ENCODE results near the gene YPEL5. TPM values are rescaled to one million over a fixed set of nuclear protein-coding genes. Genes with fewer than 3 reads are reported as not detected.

YPEL5 gene
- polyA plus RNA-seq, 3 donors, result 231 to 254 (median 235) TPM

DNA sequence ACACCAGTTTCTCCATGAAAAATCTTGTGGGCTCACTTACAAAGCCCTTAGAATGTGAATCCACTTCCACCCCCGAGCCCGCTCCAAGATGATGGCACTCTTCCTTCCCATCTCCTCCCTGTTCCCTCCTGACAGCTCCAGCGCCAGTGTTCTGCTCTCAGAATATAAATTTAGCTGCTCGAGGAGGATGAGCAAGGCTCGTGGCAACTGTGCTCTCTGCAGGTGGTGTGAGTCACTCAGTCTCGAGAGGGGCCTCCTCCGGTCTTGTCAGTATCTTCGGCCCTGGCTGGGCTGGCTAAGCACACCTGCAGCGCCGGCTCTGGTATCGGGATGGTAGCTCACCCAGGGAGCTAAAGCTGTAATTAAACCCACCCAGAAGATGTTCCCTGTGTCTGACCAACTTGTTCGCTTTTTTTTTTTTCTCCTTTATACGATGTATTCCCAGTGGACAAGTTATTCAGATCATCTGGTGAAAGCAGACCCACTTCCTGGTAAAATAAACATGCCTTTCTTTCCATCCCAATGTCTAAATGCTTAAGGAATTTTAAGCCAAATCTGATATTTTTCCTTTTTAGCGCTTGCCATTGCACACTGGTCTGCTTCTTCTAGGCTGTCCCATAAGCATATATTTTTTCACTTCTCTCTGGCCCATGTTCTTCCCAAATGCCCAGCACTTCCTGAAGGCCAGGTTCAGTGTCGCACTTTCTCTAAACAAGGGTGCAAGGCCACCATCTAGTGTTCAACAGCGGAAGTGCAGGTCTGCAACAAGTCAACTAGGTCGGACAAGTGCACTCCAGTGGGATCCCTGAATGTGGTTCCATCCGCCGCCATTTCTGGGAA is 31.4 kb upstream of the YPEL5 start:
- intact Hi-C loops (cut with micrococcal nuclease), result loop anchor here in 1 of 2 donors (1.0 kb wide), 1 partner anchor 26 kb away; no protein-coding TSS in a partner anchor
- no peak overlapping the region for H3K4me3 Mint-ChIP-seq
- WGBS (ENCODE audit: insufficient coverage), result 65% methylated on average over 15 of the region's 19 CpGs
- no peaks in the 10 kb centered on the region for H3K9me3 ChIP-seq (replicated peaks in 1 of 2; ENCODE audit: control insufficient read depth in 1 of 2, insufficient read depth in 1 of 2, low read length in 2 of 2)
- no peak overlapping the region for H2AFZ ChIP-seq (ENCODE audit: insufficient read depth, low read depth, low read length, poor library complexity, severe bottlenecking)
- no peak overlapping the region for H3K4me2 ChIP-seq (replicated peaks; ENCODE audit: extremely low read depth, low read length, poor library complexity, severe bottlenecking)
- no peaks in the 10 kb centered on the region for H3K9me3 Mint-ChIP-seq
- H3K27me3 Mint-ChIP-seq (ENCODE audit: low read depth in 3 of 3), result peaks cover 1 to 10% (median 3%) of the 10 kb centered on the region in 3 donors
- peaks cover 4% of the 10 kb centered on the region for H3K4me1 Mint-ChIP-seq
- no peak overlapping the region for H3K4me3 ChIP-seq (replicated peaks in 1 of 3; ENCODE audit: low read depth in 2 of 3, low read length in 3 of 3)
- DNase-seq, result peak; percentile 41 to 66 (median 54)
- no peaks in the 10 kb centered on the region for H3K36me3 ChIP-seq (replicated peaks in 1 of 2; ENCODE audit: control insufficient read depth in 1 of 2, insufficient read depth in 2 of 2, low read length in 2 of 2)
- H3K36me3 Mint-ChIP-seq, result no peaks in the 10 kb centered on the region
- no peak overlapping the region for H3K9ac ChIP-seq (ENCODE audit: insufficient read depth, low read length, poor library complexity, severe bottlenecking)
- TF ChIP-seq, protein P1, sequence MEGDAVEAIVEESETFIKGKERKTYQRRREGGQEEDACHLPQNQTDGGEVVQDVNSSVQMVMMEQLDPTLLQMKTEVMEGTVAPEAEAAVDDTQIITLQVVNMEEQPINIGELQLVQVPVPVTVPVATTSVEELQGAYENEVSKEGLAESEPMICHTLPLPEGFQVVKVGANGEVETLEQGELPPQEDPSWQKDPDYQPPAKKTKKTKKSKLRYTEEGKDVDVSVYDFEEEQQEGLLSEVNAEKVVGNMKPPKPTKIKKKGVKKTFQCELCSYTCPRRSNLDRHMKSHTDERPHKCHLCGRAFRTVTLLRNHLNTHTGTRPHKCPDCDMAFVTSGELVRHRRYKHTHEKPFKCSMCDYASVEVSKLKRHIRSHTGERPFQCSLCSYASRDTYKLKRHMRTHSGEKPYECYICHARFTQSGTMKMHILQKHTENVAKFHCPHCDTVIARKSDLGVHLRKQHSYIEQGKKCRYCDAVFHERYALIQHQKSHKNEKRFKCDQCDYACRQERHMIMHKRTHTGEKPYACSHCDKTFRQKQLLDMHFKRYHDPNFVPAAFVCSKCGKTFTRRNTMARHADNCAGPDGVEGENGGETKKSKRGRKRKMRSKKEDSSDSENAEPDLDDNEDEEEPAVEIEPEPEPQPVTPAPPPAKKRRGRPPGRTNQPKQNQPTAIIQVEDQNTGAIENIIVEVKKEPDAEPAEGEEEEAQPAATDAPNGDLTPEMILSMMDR (IDR thresholded peaks at IDR 0.05), result peak; percentile 89
- H3K27ac Mint-ChIP-seq, result no peak overlapping the region
- no peaks in the 10 kb centered on the region for H3K4me1 ChIP-seq (ENCODE audit: control insufficient read depth in 1 of 2, insufficient read depth in 2 of 2, low read length in 2 of 2)
- no peaks in the 10 kb centered on the region for H3K27me3 ChIP-seq (ENCODE audit: control insufficient read depth in 2 of 2, insufficient read depth in 2 of 2, low read length in 2 of 2)
- H4K20me1 ChIP-seq (ENCODE audit: insufficient read depth, low read length), result no peaks in the 10 kb centered on the region
- H3K27ac ChIP-seq (ENCODE audit: low read depth in 1 of 2, low read length in 2 of 2), result no peak overlapping the region
- H3K79me2 ChIP-seq (ENCODE audit: insufficient read depth, low read length), result no peaks in the 10 kb centered on the region

DNA sequence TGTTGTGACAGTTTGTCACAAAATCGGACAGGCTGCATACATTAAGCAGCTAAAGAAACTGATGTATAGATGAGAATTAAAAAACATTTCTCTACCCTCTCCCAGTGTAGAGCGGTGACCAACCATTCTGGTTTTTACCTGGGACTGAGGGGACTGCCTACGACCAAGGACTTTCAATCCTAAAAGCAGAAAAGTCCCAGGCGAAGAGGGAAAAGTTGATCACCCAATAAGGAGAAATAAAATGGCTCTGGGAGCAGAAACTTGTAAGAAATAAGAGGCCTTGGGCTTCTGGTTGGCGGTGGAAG is 30.9 kb upstream of the YPEL5 start:
- TF ChIP-seq, protein P1 (IDR thresholded peaks at IDR 0.05), result peak; percentile 45
- H3K4me3 Mint-ChIP-seq, result no peak overlapping the region

More for the DNA sequence above, 30.9 kb upstream of the YPEL5 start:
- Histone ChIP-seq H3K4me3 (replicated peaks in 1 of 3; ENCODE audit: low read depth in 2 of 3, low read length in 3 of 3) (no peak overlapping the region), H3K36me3 (replicated peaks in 1 of 2; ENCODE audit: control insufficient read depth in 1 of 2, insufficient read depth in 2 of 2, low read length in 2 of 2) (no peaks in the 10 kb centered on the region), H3K9me3 (replicated peaks in 1 of 2; ENCODE audit: control insufficient read depth in 1 of 2, insufficient read depth in 1 of 2, low read length in 2 of 2) (no peaks in the 10 kb centered on the region), H4K20me1 (ENCODE audit: insufficient read depth, low read length) (no peaks in the 10 kb centered on the region), H3K4me1 (ENCODE audit: control insufficient read depth in 1 of 2, insufficient read depth in 2 of 2, low read length in 2 of 2) (no peaks in the 10 kb centered on the region), H3K27me3 (ENCODE audit: control insufficient read depth in 2 of 2, insufficient read depth in 2 of 2, low read length in 2 of 2) (no peaks in the 10 kb centered on the region), H3K4me2 (replicated peaks; ENCODE audit: extremely low read depth, low read length, poor library complexity, severe bottlenecking) (no peak overlapping the region), H2AFZ (ENCODE audit: insufficient read depth, low read depth, low read length, poor library complexity, severe bottlenecking) (no peak overlapping the region), H3K79me2 (ENCODE audit: insufficient read depth, low read length) (no peaks in the 10 kb centered on the region), H3K9ac (ENCODE audit: insufficient read depth, low read length, poor library complexity, severe bottlenecking) (no peak overlapping the region), H3K27ac (ENCODE audit: low read depth in 1 of 2, low read length in 2 of 2) (no peak overlapping the region)
- Mint-ChIP-seq H3K4me1 (peaks cover 4% of the 10 kb centered on the region), H3K27ac (no peak overlapping the region), H3K9me3 (no peaks in the 10 kb centered on the region), H3K27me3 (ENCODE audit: low read depth in 3 of 3) (peaks cover 1 to 8% (median 3%) of the 10 kb centered on the region in 3 donors), H3K36me3 (no peaks in the 10 kb centered on the region)
- 65% methylated on average over 4 of the region's 5 CpGs for WGBS (ENCODE audit: insufficient coverage)
- DNase-seq, result no peak
- intact Hi-C loops (cut with micrococcal nuclease), result loop anchor here in 1 of 2 donors (1.0 kb wide), 1 partner anchor 27 kb away; no protein-coding TSS in a partner anchor

All from CD14-positive monocyte (primary cell).